Heart right ventricle (tissue), 16 donors: ENCODE results near the gene SARNP. TPM values are rescaled to one million over a fixed set of nuclear protein-coding genes. Genes with fewer than 3 reads are reported as not detected.
"Not testable (repeated sequence)": the region's sequence is repeated elsewhere in the genome, so short reads cannot be mapped to it uniquely, and the experiment has no call there.

ENCODE experiments used
- ATAC-seq, 8 donors: fragments of 200-7000 bp; cut with Tn5 transposase; one replicate each; pipeline ENCODE4 v1.9.1; 2020; ENCODE audit warnings: mild to moderate bottlenecking in 8 of 8, moderate library complexity in 8 of 8, moderate number of reproducible peaks in 1 of 8
- DNase-seq, 2 donors: peaks; one replicate each; pipeline ENCODE4 v3.0.0-alpha.2; 2020
- H3K27ac ChIP-seq, 10 donors: fragments of 200-600 bp; sonication (generic) in 2 of 10; one replicate each; pipeline versions ENCODE4 v1.5.0 to v1.8.0; 2020 to 2022; ENCODE audit warnings: mild to moderate bottlenecking in 3 of 10
- H3K27me3 ChIP-seq, 7 donors: fragments of 200-600 bp; one replicate each; pipeline ENCODE4 v1.8.0; 2021 to 2022; ENCODE audit warnings: mild to moderate bottlenecking in 2 of 7
- H3K36me3 ChIP-seq, 9 donors: fragments of 200-600 bp; sonication (generic) in 1 of 9; one replicate each; pipeline versions ENCODE4 v1.5.0 to v1.8.0; 2020 to 2022; ENCODE audit warnings: mild to moderate bottlenecking in 2 of 9
- H3K4me1 ChIP-seq, 9 donors: fragments of 200-600 bp; sonication (generic) in 1 of 9; one replicate each; pipeline versions ENCODE4 v1.5.0 to v1.8.0; 2020 to 2022; ENCODE audit warnings: mild to moderate bottlenecking in 4 of 9
- H3K4me3 ChIP-seq, 10 donors: fragments of 200-600 bp; sonication (generic) in 2 of 10; one replicate each; pipeline versions ENCODE4 v1.5.0 to v1.8.0; 2020 to 2022; ENCODE audit warnings: mild to moderate bottlenecking in 7 of 10, moderate library complexity in 2 of 10
- H3K9me3 ChIP-seq, 11 donors: fragments of 200-600 bp in 10 of 11; sonication (generic) in 2 of 11; one replicate each; pipeline versions ENCODE4 v1.5.0 to v1.8.0; 2013 to 2022; ENCODE audit warnings: mild to moderate bottlenecking in 2 of 11, control low read depth in 1 of 11, moderate library complexity in 1 of 11
- CTCF ChIP-seq, 9 donors: fragments of 200-600 bp; sonication (generic) in 2 of 9; IDR thresholded peaks; one replicate each; pipeline versions ENCODE4 v1.5.0 to v1.8.0; 2021 to 2022; ENCODE audit warnings: antibody characterized with exemption in 9 of 9, mild to moderate bottlenecking in 5 of 9, moderate library complexity in 1 of 9
- WGBS, 2 donors: extraction: QIAGEN DNeasy Blood & Tissue Kit; methylation state at CpG; one replicate each; pipeline ENCODE4 v1.1.7; 2013; ENCODE audit warnings: inconsistent platforms in 1 of 2; 5-methylcytosine and 5-hydroxymethylcytosine counted together
- intact Hi-C, 10 donors: fragments of 100-400 bp; cut with DNase I; formaldehyde crosslinking; loops; one replicate each; pipeline versions ENCODE4 v1.11.1 to v1.14.2; 2022
- polyA plus RNA-seq, 2 donors: library from polyadenylated mRNA; stranded (reverse); fragments of 200-250 nt; gene quantifications; one replicate each; pipeline ENCODE4 v1.2.3, GENCODE V29; 2013
- total RNA-seq, 10 donors: library from RNA; stranded (reverse); fragmentation: NEBNext Ultra II Directional in 3 of 10; extraction: Animal tissue kit (Norgen Biotek cat#: 25700) in 3 of 10; gene quantifications; one replicate each; pipeline versions ENCODE4 v1.2.1 to v1.2.4, GENCODE V29; 2021 to 2023
- donor health status: Arrhythmogenic right ventricular cardiomyopathy.
- donor health status: ischemic (EF 13 %, LVEDD 7.1; RV severe dilation, severe dysfunction).
- donor health status: healthy with polysubstance abuse.
- donor health status: DM: no; HTN: yes; CAD: no.
- donor health status: DM: no; HTN: no; CAD: no.
- donor health status: ischemic (EF 25% LVEDD 6.9; RV normal size, moderate dysfunction).
- donor health status: ischemic (EF 25% LVEDD 5.7; RV mildly dilated, moderate dysfunction).
- donor health status: healthy.
- donor health status: DM: yes; HTN: yes; CAD: no.
- donor health status: Ischemic cardiomyopathy.
- donor health status: ischemic (EF 35%, LVEDD 5.7; RV mildly dilated, moderate dysfunction).
- donor health status: nonischemic (EF 11% LVEDD 7.7; RV severe dilation, severe dysfunction).
- donor health status: DM: yes; HTN: yes; CAD: no.
- donor health status: PGD.
- donor health status: ischemic (EF 29% LVEDD 5.4; RV normal size, mild dysfunction).
- donor health status: nonischemic (EF 23%, LVEDD 6.1; RV moderate dilation, normal function).

Gene SARNP
- total and polyA plus RNA-seq, 12 donors: 47.5 to 136 (median 55.2) TPM

GRCh38 chr12:55839345-55840140 is 22.0 kb upstream of the SARNP start:
- 78% methylated on average over 11 of the region's 11 CpGs for WGBS, 2 donors
- Histone ChIP-seq H3K27me3 (peaks cover 0 to 3% (median 0%) of the 10 kb centered on the region in 7 donors), H3K4me1 (peaks cover 0 to 13% (median 0%) of the 10 kb centered on the region in 9 donors), H3K36me3 (peaks cover 0 to 19% (median 0%) of the 10 kb centered on the region in 9 donors), H3K4me3 (no peak overlapping the region), H3K27ac (no peak overlapping the region), H3K9me3 (no peaks in the 10 kb centered on the region)
- TF ChIP-seq CTCF (IDR thresholded peaks at IDR 0.05): no peak
- intact Hi-C loops: loop anchor here in 1 of 10 donors (10.0 kb wide), 1 partner anchor 95 kb away; the partner anchor contains the start of gene DGKA
- DNase-seq (no peak), ATAC-seq (no peak)

- H3K27ac ChIP-seq: no peak overlapping the region
- H3K36me3 ChIP-seq: peaks cover 0 to 19% (median 0%) of the 10 kb centered on the region in 9 donors
- DNase-seq (no peak), ATAC-seq (no peak)
- WGBS, 2 donors: 95 to 97% methylated on average over 3 of the region's 3 CpGs
- TF ChIP-seq CTCF (IDR thresholded peaks at IDR 0.05): no peak
- H3K9me3 ChIP-seq: no peaks in the 10 kb centered on the region
- H3K4me1 ChIP-seq: peaks cover 0 to 13% (median 0%) of the 10 kb centered on the region in 9 donors
- intact Hi-C loops: loop anchor here in 1 of 10 donors (10.0 kb wide), 1 partner anchor 96 kb away; the partner anchor contains the start of gene DGKA
- H3K27me3 ChIP-seq: peaks cover 0 to 3% (median 0%) of the 10 kb centered on the region in 7 donors
- H3K4me3 ChIP-seq: no peak overlapping the region
Measured at GRCh38 chr12:55838361-55838760, 20.8 kb upstream of the SARNP start.

- H3K27ac ChIP-seq, H3K27me3 ChIP-seq, H3K9me3 ChIP-seq, H3K4me3 ChIP-seq, ATAC-seq, DNase-seq: not testable (repeated sequence)
- H3K36me3 ChIP-seq: peaks cover 0 to 19% (median 0%) of the 10 kb centered on the region in 9 donors
- 79 to 80% methylated on average over 6 of the region's 6 CpGs for WGBS, 2 donors
- peaks cover 0 to 19% (median 16%) of the 10 kb centered on the region in 9 donors for H3K4me1 ChIP-seq
- intact Hi-C loops: loop anchor here in 4 of 10 donors (5.0 to 10.0 kb wide), 3 partner anchors 73 to 100 kb away; partner anchors contain the start of genes PYM1 (in 2 of the 4) and DGKA (in 1 of the 4)
Measured at GRCh38 chr12:55834400-55834799, 16.9 kb upstream of the SARNP start.

- WGBS, 2 donors: 92 to 96% methylated on average over 10 of the region's 10 CpGs
- Histone ChIP-seq H3K4me3 (no peak overlapping the region), H3K4me1 (peaks cover 4 to 30% (median 26%) of the 10 kb centered on the region in 9 donors), H3K27ac (no peak overlapping the region), H3K36me3 (peaks cover 0 to 19% (median 0%) of the 10 kb centered on the region in 9 donors), H3K27me3 (no peaks in the 10 kb centered on the region), H3K9me3 (no peaks in the 10 kb centered on the region)
- ATAC-seq: no peak
- TF ChIP-seq CTCF (IDR thresholded peaks at IDR 0.05): no peak
- intact Hi-C loops: loop anchor here in 4 of 10 donors (5.0 to 10.0 kb wide), 3 partner anchors 74 to 102 kb away; partner anchors contain the start of genes PYM1 (in 2 of the 4) and DGKA (in 1 of the 4)
- DNase-seq: no peak
Measured at GRCh38 chr12:55833056-55833455, 15.5 kb upstream of the SARNP start.
